Panc1 (cell line): Measurements from ENCODE around the gene SPATA31D1. TPM values are rescaled to one million over a fixed set of nuclear protein-coding genes. Genes with fewer than 3 reads are reported as not detected.

Source experiments
- ATAC-seq: fragments of 200-7000 bp; cut with Tn5 transposase; 2 replicates; pipeline ENCODE4 v1.9.1; 2020; ENCODE audit warnings: mild to moderate bottlenecking, moderate library complexity
- BruUV-seq: library from RNA; stranded (reverse); fragments of 400-500 nt; replicated peaks from 2 replicates; lab custom pipeline; 2021; lab: Mats Ljungman, UMichigan
- CTCF ChIA-PET: fragments of 300-600 bp; sonication (Branson Sonifier 250); formaldehyde crosslinking; loops from one replicate; lab custom pipeline; 2022; ENCODE audit warnings: antibody characterized with exemption; lab: Charles Lee
- POLR2A ChIA-PET: fragments of 300-600 bp; sonication (Branson Sonifier 250); formaldehyde crosslinking; loops from one replicate; lab custom pipeline; 2022; ENCODE audit warnings: antibody characterized with exemption; lab: Charles Lee
- DNase-seq: peaks from one replicate; pipeline ENCODE4 v3.0.0-alpha.2; 2010; ENCODE audit warnings: low read depth, low spot score
- H3K27ac ChIP-seq: 2 replicates; pipeline ENCODE4 v1.5.1; 2011; ENCODE audit warnings: mild to moderate bottlenecking, low read length, inconsistent platforms
- H3K27me3 ChIP-seq: fragments of 200-500 bp; sonication (Bioruptor generic); 2 replicates; pipeline ENCODE4 v1.6.0; 2014; ENCODE audit warnings: low read length, inconsistent platforms; ENCODE audit not compliant: control insufficient read depth, insufficient read depth
- H3K36me3 ChIP-seq: fragments of 200-500 bp; sonication (Bioruptor generic); 2 replicates; pipeline ENCODE4 v1.5.1; 2014; ENCODE audit warnings: inconsistent platforms, mild to moderate bottlenecking, low read length, moderate library complexity; ENCODE audit not compliant: control insufficient read depth, insufficient read depth
- H3K4me1 ChIP-seq: 2 replicates; pipeline ENCODE4 v1.5.1; 2011; ENCODE audit warnings: inconsistent platforms, mild to moderate bottlenecking, low read length, moderate library complexity; ENCODE audit not compliant: control insufficient read depth, insufficient read depth
- H3K4me3 ChIP-seq, 2 experiments: 2 replicates each; pipeline ENCODE4 v1.5.1; 2011 to 2012; ENCODE audit warnings: low read depth in 2 of 2, low read length in 2 of 2, mild to moderate bottlenecking in 2 of 2, inconsistent platforms in 1 of 2, moderate library complexity in 1 of 2
- H3K9me3 ChIP-seq: fragments of 200-500 bp; sonication (Bioruptor generic); 2 replicates; pipeline ENCODE4 v1.5.1; 2014; ENCODE audit warnings: low read depth, mild to moderate bottlenecking, inconsistent platforms, low read length, moderate library complexity; ENCODE audit not compliant: control insufficient read depth, insufficient read depth
- POLR2AphosphoS5 ChIP-seq: IDR thresholded peaks from 2 replicates; pipeline ENCODE4 v1.6.1; 2012; ENCODE audit warnings: mild to moderate bottlenecking, low read depth, low read length, moderate library complexity
- SIN3A ChIP-seq: IDR thresholded peaks from 2 replicates; pipeline ENCODE4 v1.6.1; 2012; ENCODE audit warnings: low read depth, mild to moderate bottlenecking, low read length, moderate library complexity, borderline replicate concordance; ENCODE audit not compliant: insufficient read depth
- TCF7L2 ChIP-seq: IDR thresholded peaks from 2 replicates; pipeline ENCODE4 v1.6.1; 2011; ENCODE audit warnings: mild to moderate bottlenecking, low read depth, low read length, inconsistent platforms
- in situ Hi-C: cut with HindIII; loops from 2 replicates; pipeline ENCODE4 v1.10.0; 2016; ENCODE audit warnings: low sequenced_read_pairs, low pct_unique_long_range_greater_than_20kb
- intact Hi-C: fragments of 100-400 bp; cut with micrococcal nuclease; formaldehyde crosslinking; loops from one replicate; pipeline ENCODE4 v1.10.0; 2022; ENCODE audit not compliant: unreplicated experiment
- total RNA-seq: library from RNA; stranded (reverse); gene quantifications from one replicate; pipeline ENCODE4 v1.2.1, GENCODE V29; 2021; ENCODE audit not compliant: unreplicated experiment
- TF ChIP-seq, protein P1 (sequence below): fragments of 450-650 bp; IDR thresholded peaks from 2 replicates; pipeline ENCODE4 v1.5.1; 2017; ENCODE audit warnings: mild to moderate bottlenecking
- TF ChIP-seq, protein P2 (sequence below), 2 experiments: IDR thresholded peaks; 2 replicates each; pipeline ENCODE4 v1.6.1; 2011 to 2012; ENCODE audit warnings: low read depth in 2 of 2, control low read depth in 1 of 2, low read length in 1 of 2, mild to moderate bottlenecking in 1 of 2, moderate library complexity in 1 of 2; ENCODE audit not compliant: insufficient read depth in 1 of 2

Gene SPATA31D1
- total RNA-seq, 1 experiment from 2014 or later: not detected

DNA sequence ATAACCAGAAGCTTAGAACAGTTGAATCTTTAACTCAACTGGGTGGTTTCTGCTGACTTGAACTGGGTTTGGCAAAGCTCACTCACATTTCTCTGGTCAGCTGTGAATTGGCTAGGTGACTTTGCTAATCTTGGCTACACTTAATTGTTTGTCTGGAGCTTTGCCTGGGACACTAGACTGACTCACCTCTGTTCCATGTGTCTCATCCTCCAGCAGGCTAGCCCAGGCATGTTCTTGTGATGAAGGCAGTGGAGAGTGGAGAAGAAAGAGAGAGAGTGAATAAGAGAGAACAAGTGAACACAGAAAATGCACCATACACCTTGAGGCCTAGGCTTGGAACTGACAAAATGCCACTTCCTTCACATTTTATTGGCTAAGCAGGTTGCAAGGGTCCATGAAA is 32.6 kb downstream of the SPATA31D1 start:
- DNase-seq: no peak
- POLR2A ChIA-PET: no interaction called here
- no peak overlapping the region for H3K27ac ChIP-seq
- intact Hi-C loops (no loop called here), in situ Hi-C loops (no loop called here)
- TF ChIP-seq TCF7L2 (no peak), SIN3A (no peak), POLR2AphosphoS5 (no peak)
- TF ChIP-seq, protein P1, sequence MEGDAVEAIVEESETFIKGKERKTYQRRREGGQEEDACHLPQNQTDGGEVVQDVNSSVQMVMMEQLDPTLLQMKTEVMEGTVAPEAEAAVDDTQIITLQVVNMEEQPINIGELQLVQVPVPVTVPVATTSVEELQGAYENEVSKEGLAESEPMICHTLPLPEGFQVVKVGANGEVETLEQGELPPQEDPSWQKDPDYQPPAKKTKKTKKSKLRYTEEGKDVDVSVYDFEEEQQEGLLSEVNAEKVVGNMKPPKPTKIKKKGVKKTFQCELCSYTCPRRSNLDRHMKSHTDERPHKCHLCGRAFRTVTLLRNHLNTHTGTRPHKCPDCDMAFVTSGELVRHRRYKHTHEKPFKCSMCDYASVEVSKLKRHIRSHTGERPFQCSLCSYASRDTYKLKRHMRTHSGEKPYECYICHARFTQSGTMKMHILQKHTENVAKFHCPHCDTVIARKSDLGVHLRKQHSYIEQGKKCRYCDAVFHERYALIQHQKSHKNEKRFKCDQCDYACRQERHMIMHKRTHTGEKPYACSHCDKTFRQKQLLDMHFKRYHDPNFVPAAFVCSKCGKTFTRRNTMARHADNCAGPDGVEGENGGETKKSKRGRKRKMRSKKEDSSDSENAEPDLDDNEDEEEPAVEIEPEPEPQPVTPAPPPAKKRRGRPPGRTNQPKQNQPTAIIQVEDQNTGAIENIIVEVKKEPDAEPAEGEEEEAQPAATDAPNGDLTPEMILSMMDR: no peak
- no TSS peak for BruUV-seq
- H3K4me3 ChIP-seq: no peak overlapping the region
- no peaks in the 10 kb centered on the region for H3K9me3 ChIP-seq
- no peak for ATAC-seq
- no peaks in the 10 kb centered on the region for H3K36me3 ChIP-seq
- CTCF ChIA-PET: no interaction called here
- H3K27me3 ChIP-seq: no peaks in the 10 kb centered on the region
- no peaks in the 10 kb centered on the region for H3K4me1 ChIP-seq

DNA sequence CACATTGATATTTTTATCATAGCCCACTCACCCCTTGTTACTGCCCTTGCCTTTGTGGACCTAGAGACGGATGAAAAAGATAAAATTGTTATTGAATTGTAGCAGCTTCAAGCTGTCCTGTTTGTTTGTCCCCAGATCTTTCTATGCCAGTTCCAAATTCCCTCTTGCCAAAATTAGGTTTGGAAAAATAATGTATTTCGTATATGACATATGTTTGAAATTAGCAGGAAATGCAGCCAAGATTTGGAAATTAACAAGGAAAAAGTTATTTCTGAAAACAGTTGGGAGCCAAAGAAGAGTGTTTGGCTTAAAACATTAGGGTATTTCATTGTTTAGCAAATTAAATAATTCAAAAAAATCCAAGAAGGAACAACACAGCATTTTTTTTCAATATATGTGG is 33.5 kb downstream of the SPATA31D1 start:
- Histone ChIP-seq H3K4me1 (no peaks in the 10 kb centered on the region), H3K4me3 (no peak overlapping the region), H3K27me3 (no peaks in the 10 kb centered on the region), H3K36me3 (no peaks in the 10 kb centered on the region), H3K9me3 (no peaks in the 10 kb centered on the region), H3K27ac (no peak overlapping the region)
- CTCF ChIA-PET: no interaction called here
- no peak for DNase-seq
- POLR2A ChIA-PET: no interaction called here
- intact Hi-C loops: no loop called here
- no peak for ATAC-seq
- in situ Hi-C loops: no loop called here
- BruUV-seq: no TSS peak
- TF ChIP-seq, protein P2, sequence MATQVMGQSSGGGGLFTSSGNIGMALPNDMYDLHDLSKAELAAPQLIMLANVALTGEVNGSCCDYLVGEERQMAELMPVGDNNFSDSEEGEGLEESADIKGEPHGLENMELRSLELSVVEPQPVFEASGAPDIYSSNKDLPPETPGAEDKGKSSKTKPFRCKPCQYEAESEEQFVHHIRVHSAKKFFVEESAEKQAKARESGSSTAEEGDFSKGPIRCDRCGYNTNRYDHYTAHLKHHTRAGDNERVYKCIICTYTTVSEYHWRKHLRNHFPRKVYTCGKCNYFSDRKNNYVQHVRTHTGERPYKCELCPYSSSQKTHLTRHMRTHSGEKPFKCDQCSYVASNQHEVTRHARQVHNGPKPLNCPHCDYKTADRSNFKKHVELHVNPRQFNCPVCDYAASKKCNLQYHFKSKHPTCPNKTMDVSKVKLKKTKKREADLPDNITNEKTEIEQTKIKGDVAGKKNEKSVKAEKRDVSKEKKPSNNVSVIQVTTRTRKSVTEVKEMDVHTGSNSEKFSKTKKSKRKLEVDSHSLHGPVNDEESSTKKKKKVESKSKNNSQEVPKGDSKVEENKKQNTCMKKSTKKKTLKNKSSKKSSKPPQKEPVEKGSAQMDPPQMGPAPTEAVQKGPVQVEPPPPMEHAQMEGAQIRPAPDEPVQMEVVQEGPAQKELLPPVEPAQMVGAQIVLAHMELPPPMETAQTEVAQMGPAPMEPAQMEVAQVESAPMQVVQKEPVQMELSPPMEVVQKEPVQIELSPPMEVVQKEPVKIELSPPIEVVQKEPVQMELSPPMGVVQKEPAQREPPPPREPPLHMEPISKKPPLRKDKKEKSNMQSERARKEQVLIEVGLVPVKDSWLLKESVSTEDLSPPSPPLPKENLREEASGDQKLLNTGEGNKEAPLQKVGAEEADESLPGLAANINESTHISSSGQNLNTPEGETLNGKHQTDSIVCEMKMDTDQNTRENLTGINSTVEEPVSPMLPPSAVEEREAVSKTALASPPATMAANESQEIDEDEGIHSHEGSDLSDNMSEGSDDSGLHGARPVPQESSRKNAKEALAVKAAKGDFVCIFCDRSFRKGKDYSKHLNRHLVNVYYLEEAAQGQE (IDR thresholded peaks at IDR 0.05; ENCODE audit: insufficient read depth in 1 of 2, low read depth in 2 of 2, low read length in 1 of 2): no peak
- no peak for TF ChIP-seq SIN3A
- TF ChIP-seq TCF7L2: no peak
- no peak for TF ChIP-seq POLR2AphosphoS5
- TF ChIP-seq, protein P1: no peak
